ENCODE results near the gene BABAM2.

The BABAM2 gene

GRCh38 chr2:27911458-27912210 lies 21.1 kb downstream of the BABAM2 start:
- no peak for DNase-seq (ENCODE audit: low read depth)

DNA sequence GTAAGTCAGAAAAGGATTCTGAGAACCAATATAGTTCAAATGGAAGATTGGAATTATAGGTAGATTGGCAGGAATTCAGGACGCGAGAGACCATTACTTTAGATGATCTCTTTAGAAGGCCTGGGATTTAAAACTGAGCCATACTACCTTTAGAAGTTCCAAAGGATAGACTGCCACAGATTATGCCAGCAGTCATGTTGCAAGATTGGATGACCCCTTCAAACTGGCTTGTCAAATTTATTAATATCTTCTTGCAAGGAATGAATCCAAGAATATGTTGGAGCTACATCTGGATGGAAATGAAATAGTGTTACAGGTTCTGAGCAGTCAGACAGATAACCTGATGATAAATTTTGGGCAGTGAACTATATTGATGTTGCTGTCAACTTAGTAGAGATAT lies 22.0 kb downstream of the BABAM2 start:
- DNase-seq (ENCODE audit: low read depth), result no peak

DNA sequence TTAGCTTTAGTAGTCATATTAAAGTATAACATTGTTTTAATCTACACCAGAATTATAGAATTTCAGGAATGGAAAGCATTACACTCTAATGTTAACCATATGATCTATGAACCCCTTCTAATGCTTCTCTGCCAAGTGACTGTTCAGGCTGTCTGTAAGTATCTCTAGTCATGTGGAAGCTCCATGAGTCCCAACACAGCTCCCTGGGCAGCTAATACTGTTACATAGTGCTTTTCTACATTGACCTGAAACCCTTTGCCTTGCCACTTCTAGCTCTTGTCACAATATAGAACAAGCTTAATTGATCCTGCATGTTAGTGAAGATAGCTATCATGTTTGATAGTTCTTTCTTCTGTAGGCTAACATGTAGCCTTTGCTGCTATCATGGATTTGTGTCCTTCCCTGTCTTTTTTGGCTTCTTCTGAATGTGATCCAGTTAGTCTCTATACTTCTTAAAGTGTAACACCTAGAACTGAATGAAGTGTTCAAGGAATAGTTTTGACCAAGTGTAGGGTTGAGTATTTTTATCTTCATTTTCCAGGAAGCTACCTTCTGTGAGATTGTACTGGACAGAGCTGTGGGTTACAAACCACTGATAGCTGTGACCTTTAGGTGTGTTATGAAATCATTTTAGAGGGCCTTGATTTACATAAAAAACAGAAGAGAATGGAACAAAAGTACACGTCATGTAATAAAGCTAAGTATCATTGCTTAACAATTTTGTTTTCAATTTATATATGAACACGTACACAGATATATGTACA lies 23.7 kb downstream of the BABAM2 start:
- no peak for DNase-seq (ENCODE audit: low read depth)

GRCh38 chr2:27914805-27915175 lies 24.3 kb downstream of the BABAM2 start:
- no peak for DNase-seq (ENCODE audit: low read depth)

DNA sequence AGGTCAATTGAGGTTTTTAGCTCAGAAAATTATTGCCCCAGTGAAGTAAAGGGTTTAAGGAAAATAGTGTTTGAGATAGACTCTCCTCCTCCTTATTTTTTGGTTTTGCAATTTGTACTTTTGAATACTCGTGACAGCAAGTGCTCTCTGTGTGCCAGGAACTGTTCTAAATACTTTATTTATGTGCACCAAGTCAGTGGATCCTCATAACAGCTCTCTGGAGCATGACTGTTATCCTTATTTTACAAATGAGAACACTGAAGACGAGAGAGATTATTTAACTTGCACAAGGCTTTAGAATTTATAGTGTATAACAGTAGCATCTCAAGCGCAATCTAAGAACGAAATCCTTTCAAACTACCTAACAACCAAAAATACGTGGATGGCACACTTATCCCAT lies 24.7 kb downstream of the BABAM2 start:
- DNase-seq (ENCODE audit: low read depth), result no peak

DNA sequence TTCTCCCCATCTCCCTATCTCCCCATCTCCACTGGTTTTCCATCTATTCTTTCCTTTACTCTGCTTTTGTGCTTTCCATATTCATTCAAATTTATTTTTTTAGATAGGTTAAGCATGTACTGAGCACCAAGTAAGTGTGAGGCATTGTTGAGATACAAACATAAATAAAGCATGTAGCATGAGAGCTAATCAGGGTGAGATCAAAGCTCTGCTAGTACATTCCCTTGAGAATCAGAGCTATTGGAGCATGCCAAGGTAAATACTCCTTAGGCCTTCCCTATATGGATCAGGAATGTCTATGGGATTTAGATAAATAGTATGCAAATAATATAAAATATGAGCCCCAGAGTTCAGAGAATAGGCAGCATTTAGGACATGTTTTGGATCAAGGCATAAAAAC lies 25.3 kb downstream of the BABAM2 start:
- DNase-seq (ENCODE audit: low read depth), result no peak

DNA sequence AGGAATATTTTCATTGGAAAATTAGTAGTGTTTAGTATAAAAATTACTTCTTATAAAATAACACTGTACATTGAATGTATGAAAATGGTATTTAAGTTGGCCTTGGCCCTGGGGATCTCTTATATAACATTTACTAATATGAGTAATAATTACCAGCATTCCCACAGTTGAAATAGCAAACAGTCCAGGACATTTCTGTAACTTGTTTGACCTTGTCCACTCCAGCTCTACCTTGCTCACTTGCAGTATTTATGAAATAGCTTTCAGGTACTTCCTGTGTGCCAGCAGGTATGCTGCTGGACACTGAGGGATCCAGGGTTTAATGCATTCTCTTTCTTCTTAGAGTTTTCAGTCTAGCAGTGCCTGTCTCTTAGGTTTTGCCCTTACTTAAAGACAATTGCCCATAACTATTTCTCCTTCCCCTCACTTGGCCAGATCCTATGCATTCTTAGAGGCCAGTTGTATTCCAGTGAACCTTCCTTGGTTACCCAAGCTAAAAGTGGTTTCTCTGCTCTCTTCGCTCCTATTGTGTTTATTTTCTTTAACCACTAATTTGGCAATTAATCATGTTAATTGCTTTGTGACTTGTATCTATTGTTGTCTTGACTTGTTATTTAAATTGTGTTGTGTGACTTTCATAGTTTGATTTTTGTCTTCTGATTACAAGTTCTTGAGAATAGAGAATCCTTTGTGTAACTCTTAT lies 25.9 kb downstream of the BABAM2 start:
- no peak for DNase-seq (ENCODE audit: low read depth)

- DNase-seq (ENCODE audit: low read depth), result no peak
These were observed 29.8 kb downstream of the BABAM2 start for GRCh38 chr2:27920148-27920885.

- DNase-seq (ENCODE audit: low read depth), result no peak
These were observed 30.9 kb downstream of the BABAM2 start for GRCh38 chr2:27921424-27921823.

GRCh38 chr2:27921880-27922547 lies 31.5 kb downstream of the BABAM2 start:
- no peak for DNase-seq (ENCODE audit: low read depth)

- DNase-seq (ENCODE audit: low read depth), result no peak
These were observed 32.3 kb downstream of the BABAM2 start for GRCh38 chr2:27922842-27923241.

- DNase-seq (ENCODE audit: low read depth), result no peak
These were observed 35.4 kb downstream of the BABAM2 start for GRCh38 chr2:27925766-27926472.

- no peak for DNase-seq (ENCODE audit: low read depth)
These were observed 39.5 kb downstream of the BABAM2 start for GRCh38 chr2:27929916-27930486.

DNA sequence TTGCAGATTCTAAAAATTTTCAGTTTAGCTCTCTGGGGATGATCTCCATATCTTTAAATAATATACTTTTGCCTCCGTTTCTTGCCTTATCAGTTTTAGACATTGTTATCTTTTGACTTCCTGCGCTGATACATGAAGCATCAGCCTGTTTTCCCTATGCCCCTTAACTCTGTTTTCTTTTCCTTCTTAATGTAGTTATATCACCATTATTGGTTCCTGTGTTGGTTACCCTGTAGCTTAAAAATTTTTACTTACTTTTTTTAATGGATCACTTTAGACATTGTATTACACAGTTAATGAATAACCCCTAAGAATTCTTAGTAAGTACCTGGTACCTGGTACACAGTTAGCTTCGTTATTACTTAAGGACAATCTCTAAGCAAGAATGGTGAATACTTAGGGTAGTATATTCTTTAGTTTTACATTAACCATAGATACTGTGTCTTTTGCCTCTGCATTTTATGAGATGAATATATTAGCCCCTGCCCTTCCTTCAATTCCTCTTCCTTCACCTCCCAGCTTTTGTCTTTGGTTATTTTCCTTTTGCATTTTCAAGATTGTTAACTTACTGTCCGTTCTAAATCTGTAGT lies 40.9 kb downstream of the BABAM2 start:
- DNase-seq (ENCODE audit: low read depth), result no peak

DNA sequence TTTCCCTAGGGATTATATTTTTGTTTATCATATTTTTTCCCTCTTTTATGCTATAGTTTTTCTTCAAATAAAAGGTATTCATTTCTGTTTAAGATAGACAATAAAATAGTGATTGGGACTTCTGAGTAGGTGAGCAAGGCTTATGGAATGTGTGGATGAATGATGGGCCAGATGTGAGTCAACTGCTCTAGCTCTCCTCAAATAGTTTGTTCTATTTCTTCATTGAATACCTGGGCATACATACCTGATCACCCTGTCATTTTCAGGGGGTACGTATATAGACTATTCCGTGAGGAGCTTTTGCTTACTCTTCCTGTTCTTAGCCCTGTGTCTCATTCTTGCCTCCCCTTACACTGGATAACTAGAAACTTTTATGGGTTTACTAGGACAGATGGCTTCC lies 41.9 kb downstream of the BABAM2 start:
- no peak for DNase-seq (ENCODE audit: low read depth)

- no peak for DNase-seq (ENCODE audit: low read depth)
These were observed 44.5 kb downstream of the BABAM2 start for GRCh38 chr2:27935026-27935425.

DNA sequence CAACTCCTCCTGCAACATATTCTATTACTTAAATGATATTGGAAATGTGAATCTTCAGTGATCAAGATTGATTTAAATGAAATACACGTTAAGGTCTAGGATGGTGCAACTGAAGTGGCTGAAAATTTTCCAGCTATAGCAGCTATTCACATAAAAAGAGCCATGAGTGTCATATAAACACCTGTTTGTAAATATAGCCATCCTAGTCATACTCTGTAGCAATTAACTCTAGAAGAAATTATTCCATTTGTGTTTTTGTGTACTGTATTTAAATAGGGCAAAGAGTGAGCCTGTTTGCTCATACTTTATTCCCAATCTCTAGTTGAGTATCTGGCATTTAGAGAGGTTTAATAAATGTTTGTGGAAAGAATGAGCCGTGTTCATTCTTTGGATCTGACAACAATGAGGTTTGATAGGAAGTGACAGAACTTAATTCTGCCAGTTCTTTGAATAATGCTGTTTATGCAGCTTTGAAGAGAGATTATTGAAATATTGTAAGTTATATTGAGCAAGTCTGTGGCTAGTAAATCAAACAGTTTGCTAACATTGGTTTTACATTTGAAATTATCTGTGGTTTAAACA lies 49.7 kb downstream of the BABAM2 start:
- DNase-seq (ENCODE audit: low read depth), result no peak

DNA sequence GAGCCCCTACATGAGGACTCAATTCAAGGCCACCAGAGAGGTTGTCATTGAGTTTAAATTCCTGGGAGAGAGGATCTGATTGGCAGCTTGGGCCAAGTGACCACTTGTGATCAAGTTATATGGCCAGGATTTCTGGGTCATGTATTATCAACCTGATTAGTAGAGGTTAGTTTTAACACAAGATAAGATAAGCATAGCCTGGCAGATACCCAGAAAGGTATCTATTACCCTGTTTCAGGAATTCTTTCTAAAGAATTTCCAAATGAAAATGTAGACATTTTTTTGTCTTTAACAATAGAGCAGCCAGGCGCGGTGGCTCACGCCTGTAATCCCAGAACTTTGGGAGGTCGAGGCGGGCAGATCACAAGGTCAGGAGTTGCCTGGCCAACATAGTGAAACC lies 50.5 kb downstream of the BABAM2 start:
- DNase-seq (ENCODE audit: low read depth), result no peak

DNA sequence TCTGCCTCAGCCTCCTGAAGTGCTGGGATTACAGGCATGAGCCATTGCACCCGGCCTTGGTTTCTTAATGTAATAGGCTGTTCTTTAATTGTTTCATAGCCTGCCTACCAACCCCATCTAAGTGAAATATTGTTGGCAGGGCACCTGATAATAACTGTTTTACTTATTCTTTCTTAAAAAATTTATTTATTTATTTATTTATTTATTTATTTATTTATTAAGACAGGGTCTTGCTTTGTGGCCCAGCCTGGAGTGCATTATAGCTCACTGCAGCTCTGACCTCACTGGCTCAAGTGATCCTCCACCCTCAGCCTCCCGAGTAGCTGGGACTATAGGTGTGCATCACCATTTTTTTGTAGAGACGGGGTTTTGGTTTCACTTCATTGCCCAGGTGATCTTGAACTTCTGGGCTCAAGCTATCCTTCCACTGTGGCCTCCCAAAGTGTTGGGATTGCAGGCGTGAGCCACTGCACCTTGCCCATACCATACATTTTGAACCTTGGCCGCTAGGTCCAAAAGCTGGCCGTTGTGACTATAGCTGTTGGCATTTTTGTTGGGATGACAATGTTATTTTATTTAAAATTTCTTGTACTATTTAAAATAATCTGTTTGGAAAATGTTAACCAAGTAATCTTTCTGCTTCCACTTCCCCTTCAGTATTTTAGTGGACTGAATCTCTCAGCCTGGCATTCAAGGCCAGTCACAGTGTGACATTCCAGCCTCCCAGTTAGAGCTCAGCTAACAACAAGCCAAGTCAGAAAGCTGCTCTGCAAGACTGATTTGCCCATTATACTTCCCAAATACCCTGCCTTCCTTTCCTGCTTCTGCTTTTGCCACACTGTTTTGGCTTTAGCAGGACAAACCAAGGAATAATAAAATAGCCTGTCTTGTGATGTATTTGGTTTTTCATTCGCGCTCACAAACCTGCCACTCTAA lies 52.4 kb downstream of the BABAM2 start:
- no peak for DNase-seq (ENCODE audit: low read depth)
